Right atrium auricular region (tissue), 2 donors: ENCODE data around the gene RAPGEF3. TPM values are rescaled to one million over a fixed set of nuclear protein-coding genes. Genes with fewer than 3 reads are reported as not detected.

ENCODE experiments used
- DNase-seq: peaks from one replicate; pipeline ENCODE4 v3.0.0-alpha.2; 2019; ENCODE audit warnings: low spot score
- H3K27ac ChIP-seq, 2 donors: fragments of 200-600 bp; sonication (generic); 1 replicate in 1 of 2; 2 replicates in 1 of 2; pipeline ENCODE4 v1.5.1; 2016 to 2019
- H3K27me3 ChIP-seq, 2 donors: fragments of 200-600 bp; sonication (generic); one replicate each; pipeline versions ENCODE4 v1.5.1 to v1.6.0; 2017 to 2019
- H3K36me3 ChIP-seq: fragments of 200-600 bp; sonication (generic); one replicate; pipeline ENCODE4 v1.5.1; 2016
- H3K4me1 ChIP-seq, 2 donors: fragments of 200-600 bp; sonication (generic); one replicate each; pipeline versions ENCODE4 v1.5.1 to v1.6.0; 2017 to 2019
- H3K4me3 ChIP-seq, 2 donors: fragments of 200-600 bp; sonication (generic); 1 replicate in 1 of 2; 2 replicates in 1 of 2; pipeline ENCODE4 v1.5.1; 2017 to 2019; ENCODE audit warnings: mild to moderate bottlenecking in 1 of 2, moderate library complexity in 1 of 2
- H3K9me3 ChIP-seq, 2 donors: fragments of 200-600 bp; sonication (generic); one replicate each; pipeline ENCODE4 v1.5.1; 2019
- total RNA-seq, 2 donors: library from RNA; depleted of rRNA; stranded (reverse); fragments of >200 nt; gene quantifications; one replicate each; pipeline ENCODE4 v1.1.0, GENCODE V29; 2016
- TF ChIP-seq, protein P1 (sequence below), 2 donors: fragments of 200-600 bp; sonication (generic); IDR thresholded peaks; one replicate each; pipeline ENCODE4 v1.5.1; 2019; ENCODE audit warnings: antibody characterized with exemption in 2 of 2

The RAPGEF3 gene
- total RNA-seq, 2 donors from 2014 or later = 19.8 to 26.8 TPM

GRCh38 chr12:47751561-47751960 lies 7.1 kb downstream of the RAPGEF3 start:
- no peaks in the 10 kb centered on the region for H3K27me3 ChIP-seq
- H3K4me1 ChIP-seq = peaks cover 0 to 62% of the 10 kb centered on the region in 2 donors
- no peaks in the 10 kb centered on the region for H3K9me3 ChIP-seq
- H3K27ac ChIP-seq = peak overlapping the region in 1 of 2 donors; percentile 81
- TF ChIP-seq, protein P1, sequence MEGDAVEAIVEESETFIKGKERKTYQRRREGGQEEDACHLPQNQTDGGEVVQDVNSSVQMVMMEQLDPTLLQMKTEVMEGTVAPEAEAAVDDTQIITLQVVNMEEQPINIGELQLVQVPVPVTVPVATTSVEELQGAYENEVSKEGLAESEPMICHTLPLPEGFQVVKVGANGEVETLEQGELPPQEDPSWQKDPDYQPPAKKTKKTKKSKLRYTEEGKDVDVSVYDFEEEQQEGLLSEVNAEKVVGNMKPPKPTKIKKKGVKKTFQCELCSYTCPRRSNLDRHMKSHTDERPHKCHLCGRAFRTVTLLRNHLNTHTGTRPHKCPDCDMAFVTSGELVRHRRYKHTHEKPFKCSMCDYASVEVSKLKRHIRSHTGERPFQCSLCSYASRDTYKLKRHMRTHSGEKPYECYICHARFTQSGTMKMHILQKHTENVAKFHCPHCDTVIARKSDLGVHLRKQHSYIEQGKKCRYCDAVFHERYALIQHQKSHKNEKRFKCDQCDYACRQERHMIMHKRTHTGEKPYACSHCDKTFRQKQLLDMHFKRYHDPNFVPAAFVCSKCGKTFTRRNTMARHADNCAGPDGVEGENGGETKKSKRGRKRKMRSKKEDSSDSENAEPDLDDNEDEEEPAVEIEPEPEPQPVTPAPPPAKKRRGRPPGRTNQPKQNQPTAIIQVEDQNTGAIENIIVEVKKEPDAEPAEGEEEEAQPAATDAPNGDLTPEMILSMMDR (IDR thresholded peaks at IDR 0.05) = no peak
- H3K4me3 ChIP-seq = no peak overlapping the region
- no peak for DNase-seq
- H3K36me3 ChIP-seq = peaks cover 9% of the 10 kb centered on the region

DNA sequence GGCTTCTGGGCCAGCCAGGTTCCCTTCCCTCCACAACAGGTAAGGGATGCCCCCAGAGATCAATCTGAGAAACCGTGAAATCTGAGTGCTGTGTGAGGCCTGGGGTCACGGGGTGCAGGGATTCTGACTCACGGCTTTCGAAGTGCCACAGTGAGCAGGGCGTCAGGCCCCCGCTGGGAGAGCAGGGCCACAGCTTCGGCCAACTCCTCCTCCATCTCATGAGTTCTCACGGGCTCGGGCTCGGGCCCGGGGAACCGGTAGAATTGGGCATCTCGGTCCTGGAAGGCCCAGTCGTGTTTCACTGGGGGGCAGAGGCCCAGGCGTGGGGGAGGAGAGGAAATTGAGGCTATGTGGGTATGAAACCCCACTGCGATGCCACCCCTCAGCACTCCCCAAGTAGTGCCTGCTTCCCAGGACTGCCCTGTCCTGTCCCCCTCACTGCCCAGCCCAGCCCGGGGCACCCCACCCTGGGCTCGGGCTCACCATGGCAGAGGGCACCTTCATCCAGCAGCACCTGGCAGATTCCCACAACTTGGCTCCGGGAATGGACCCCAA lies 7.7 kb downstream of the RAPGEF3 start:
- Histone ChIP-seq H3K4me1 (peaks cover 0 to 57% of the 10 kb centered on the region in 2 donors), H3K27ac (no peak overlapping the region), H3K27me3 (no peaks in the 10 kb centered on the region), H3K4me3 (no peak overlapping the region), H3K9me3 (no peaks in the 10 kb centered on the region), H3K36me3 (peaks cover 9% of the 10 kb centered on the region)
- DNase-seq = no peak
- TF ChIP-seq, protein P1 (IDR thresholded peaks at IDR 0.05) = no peak

- peaks cover 0 to 55% of the 10 kb centered on the region in 2 donors for H3K4me1 ChIP-seq
- H3K36me3 ChIP-seq = peaks cover 9% of the 10 kb centered on the region
- no peak overlapping the region for H3K27ac ChIP-seq
- H3K4me3 ChIP-seq = no peak overlapping the region
- no peaks in the 10 kb centered on the region for H3K9me3 ChIP-seq
- H3K27me3 ChIP-seq = no peaks in the 10 kb centered on the region
- TF ChIP-seq, protein P1 (IDR thresholded peaks at IDR 0.05) = no peak
- DNase-seq = no peak
Measured at GRCh38 chr12:47750229-47750798, 8.4 kb downstream of the RAPGEF3 start.

DNA sequence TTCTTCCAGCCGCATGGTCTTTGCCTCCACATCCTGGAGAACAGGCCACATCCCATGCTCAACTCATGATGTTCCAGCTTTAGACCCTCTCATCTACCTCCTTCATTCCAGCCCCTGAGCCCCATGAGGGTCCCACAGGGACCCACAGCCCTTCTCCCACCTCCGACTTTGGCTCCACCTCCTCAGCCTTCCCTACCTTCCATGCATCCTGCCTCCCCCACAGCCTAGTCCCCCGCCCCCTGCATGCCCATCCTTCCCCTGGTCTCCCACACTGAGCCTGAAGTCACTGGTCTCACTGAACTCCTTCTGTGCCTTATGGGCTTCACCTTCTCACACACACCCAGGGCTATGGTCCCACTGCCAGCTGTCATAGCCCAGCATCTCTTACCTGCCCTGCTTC lies 9.8 kb downstream of the RAPGEF3 start:
- Histone ChIP-seq H3K9me3 (no peaks in the 10 kb centered on the region), H3K4me1 (peaks cover 0 to 44% of the 10 kb centered on the region in 2 donors), H3K36me3 (peaks cover 9% of the 10 kb centered on the region), H3K4me3 (no peak overlapping the region), H3K27ac (no peak overlapping the region), H3K27me3 (no peaks in the 10 kb centered on the region)
- DNase-seq = no peak
- TF ChIP-seq, protein P1 (IDR thresholded peaks at IDR 0.05) = no peak

DNA sequence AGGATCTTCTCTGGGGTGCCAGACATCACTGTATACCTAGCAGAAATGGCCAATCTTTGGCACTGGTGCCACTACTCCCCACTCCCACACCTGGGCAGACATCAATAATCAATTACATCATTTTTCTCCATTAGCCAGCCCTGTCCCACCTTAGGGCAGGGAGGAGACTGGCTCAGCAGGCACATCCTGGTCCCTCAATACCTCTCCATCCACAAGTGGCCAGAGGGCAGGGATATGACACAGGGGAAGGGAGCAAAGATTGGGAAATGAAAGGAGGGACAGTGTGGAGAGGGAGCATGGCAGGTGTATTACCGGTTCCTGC lies 10.2 kb downstream of the RAPGEF3 start:
- TF ChIP-seq, protein P1 (IDR thresholded peaks at IDR 0.05) = no peak
- no peaks in the 10 kb centered on the region for H3K27me3 ChIP-seq
- peaks cover 9% of the 10 kb centered on the region for H3K36me3 ChIP-seq
- no peaks in the 10 kb centered on the region for H3K9me3 ChIP-seq
- H3K4me1 ChIP-seq = peaks cover 0 to 39% of the 10 kb centered on the region in 2 donors
- DNase-seq = no peak
- no peak overlapping the region for H3K4me3 ChIP-seq
- no peak overlapping the region for H3K27ac ChIP-seq
